ENCODE measurements around the gene ANKRD33B. TPM values are rescaled to one million over a fixed set of nuclear protein-coding genes. Genes with fewer than 3 reads are reported as not detected.

ANKRD33B gene
- total and polyA plus RNA-seq, 2 experiments from 2014 or later = 1.5 to 2.0 TPM

DNA sequence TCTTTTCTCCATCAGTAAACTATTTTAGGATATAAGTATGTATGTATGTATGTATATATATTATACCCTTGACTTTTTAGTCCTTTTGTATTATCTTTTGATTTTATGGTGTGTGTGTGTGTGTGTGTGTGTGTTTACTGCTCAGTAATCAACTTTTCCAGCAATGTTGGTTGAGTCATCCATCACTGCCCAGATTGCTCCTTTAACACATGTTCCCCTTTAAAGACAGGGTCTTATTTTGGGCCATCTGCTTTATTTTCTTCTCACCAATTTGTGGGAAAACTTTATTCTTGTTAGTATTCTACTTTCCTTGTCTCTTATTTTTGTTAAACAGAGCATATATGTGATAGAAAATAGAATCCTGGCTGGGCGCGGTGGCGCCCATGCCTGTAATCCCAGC lies 28.1 kb downstream of the ANKRD33B start:
- no peaks in the 10 kb centered on the region for H4K20me1 ChIP-seq (ENCODE audit: insufficient read depth, poor library complexity, severe bottlenecking)
- peaks cover 5% of the 10 kb centered on the region for H3K4me1 ChIP-seq (ENCODE audit: insufficient read depth)
- H3K27me3 ChIP-seq = no peaks in the 10 kb centered on the region
- no peak for TF ChIP-seq EZH2phosphoT487 (IDR thresholded peaks at IDR 0.05; ENCODE audit: low read depth, severe bottlenecking, unreplicated experiment)
- TF ChIP-seq EZH2 (IDR thresholded peaks at IDR 0.05; ENCODE audit: borderline replicate concordance) = no peak
- no peak for TF ChIP-seq CTCF (IDR thresholded peaks at IDR 0.05; ENCODE audit: poor library complexity)
- no peaks in the 10 kb centered on the region for H3K9me3 ChIP-seq (ENCODE audit: low read depth)
- no peak overlapping the region for H3K4me2 ChIP-seq
- H3K79me2 ChIP-seq = no peaks in the 10 kb centered on the region
- no peaks in the 10 kb centered on the region for H3K36me3 ChIP-seq (replicated peaks; ENCODE audit: insufficient read depth, low read depth)
- DNase-seq (ENCODE audit: low spot score) = no peak
- no peak overlapping the region for H3K27ac ChIP-seq
- H2AFZ ChIP-seq = no peak overlapping the region
- H3K4me3 ChIP-seq = no peak overlapping the region
- H3K9me2 ChIP-seq (replicated peaks; ENCODE audit: insufficient read depth) = no peaks in the 10 kb centered on the region
- 59% methylated on average over 3 of the region's 3 CpGs for WGBS (ENCODE audit: low lambda C conversion rate, missing lambda C conversion rate)

GRCh38 chr5:10592601-10593000 lies 28.7 kb downstream of the ANKRD33B start:
- no peaks in the 10 kb centered on the region for H3K36me3 ChIP-seq (replicated peaks; ENCODE audit: insufficient read depth, low read depth)
- H3K9me3 ChIP-seq (ENCODE audit: low read depth) = no peaks in the 10 kb centered on the region
- H2AFZ ChIP-seq = no peak overlapping the region
- H3K79me2 ChIP-seq = no peaks in the 10 kb centered on the region
- no peaks in the 10 kb centered on the region for H4K20me1 ChIP-seq (ENCODE audit: insufficient read depth, poor library complexity, severe bottlenecking)
- no peak overlapping the region for H3K4me2 ChIP-seq
- H3K27ac ChIP-seq = no peak overlapping the region
- no peaks in the 10 kb centered on the region for H3K9me2 ChIP-seq (replicated peaks; ENCODE audit: insufficient read depth)
- peaks cover 5% of the 10 kb centered on the region for H3K4me1 ChIP-seq (ENCODE audit: insufficient read depth)
- TF ChIP-seq CTCF (IDR thresholded peaks at IDR 0.05; ENCODE audit: poor library complexity) (no peak), EZH2 (IDR thresholded peaks at IDR 0.05; ENCODE audit: borderline replicate concordance) (no peak), EZH2phosphoT487 (IDR thresholded peaks at IDR 0.05; ENCODE audit: low read depth, severe bottlenecking, unreplicated experiment) (no peak)
- no peak overlapping the region for H3K4me3 ChIP-seq
- no peaks in the 10 kb centered on the region for H3K27me3 ChIP-seq
- DNase-seq (ENCODE audit: low spot score) = no peak

DNA sequence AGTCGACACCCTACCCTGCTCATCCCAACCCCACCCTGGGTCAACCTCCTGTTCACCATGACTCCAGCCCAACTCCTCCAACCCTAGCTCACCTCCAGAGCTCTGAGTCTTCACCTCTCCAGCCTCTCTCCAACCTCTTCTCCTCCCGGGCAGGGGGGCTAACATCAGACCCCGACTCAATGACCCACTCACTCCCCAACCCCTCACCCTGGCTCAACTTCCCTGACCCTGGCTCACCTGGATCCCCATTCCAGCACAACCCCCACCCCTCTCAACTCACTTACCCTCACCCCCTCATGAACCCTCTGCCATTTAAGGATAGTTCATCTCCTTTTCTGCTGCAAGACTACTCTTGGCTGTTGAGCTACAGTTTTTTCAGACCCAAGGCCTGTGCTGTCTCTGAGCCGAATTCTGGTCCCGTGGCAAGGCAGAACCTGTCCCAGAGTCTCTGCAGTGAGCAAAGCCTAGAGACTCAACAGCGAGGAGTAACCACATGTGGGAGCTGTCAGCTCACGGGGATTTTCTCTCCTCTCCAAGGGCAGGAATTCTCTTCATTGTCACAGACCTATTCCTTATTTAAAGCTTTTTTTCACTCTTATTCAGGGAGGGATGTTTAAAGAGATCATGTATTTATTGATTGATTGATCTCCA lies 29.8 kb downstream of the ANKRD33B start:
- H3K4me2 ChIP-seq = no peak overlapping the region
- H3K4me3 ChIP-seq = no peak overlapping the region
- no peak for TF ChIP-seq EZH2phosphoT487 (IDR thresholded peaks at IDR 0.05; ENCODE audit: low read depth, severe bottlenecking, unreplicated experiment)
- no peak for TF ChIP-seq CTCF (IDR thresholded peaks at IDR 0.05; ENCODE audit: poor library complexity)
- TF ChIP-seq EZH2 (IDR thresholded peaks at IDR 0.05; ENCODE audit: borderline replicate concordance) = no peak
- no peaks in the 10 kb centered on the region for H3K9me3 ChIP-seq (ENCODE audit: low read depth)
- 85% methylated on average over 7 of the region's 7 CpGs for WGBS (ENCODE audit: low lambda C conversion rate, missing lambda C conversion rate)
- H3K79me2 ChIP-seq = no peaks in the 10 kb centered on the region
- no peaks in the 10 kb centered on the region for H3K9me2 ChIP-seq (replicated peaks; ENCODE audit: insufficient read depth)
- DNase-seq (ENCODE audit: low spot score) = no peak
- no peak overlapping the region for H2AFZ ChIP-seq
- H3K36me3 ChIP-seq (replicated peaks; ENCODE audit: insufficient read depth, low read depth) = no peaks in the 10 kb centered on the region
- H4K20me1 ChIP-seq (ENCODE audit: insufficient read depth, poor library complexity, severe bottlenecking) = no peaks in the 10 kb centered on the region
- peaks cover 5% of the 10 kb centered on the region for H3K4me1 ChIP-seq (ENCODE audit: insufficient read depth)
- no peaks in the 10 kb centered on the region for H3K27me3 ChIP-seq
- no peak overlapping the region for H3K27ac ChIP-seq
